ENCODE results near the gene ZFP64.

DNA sequence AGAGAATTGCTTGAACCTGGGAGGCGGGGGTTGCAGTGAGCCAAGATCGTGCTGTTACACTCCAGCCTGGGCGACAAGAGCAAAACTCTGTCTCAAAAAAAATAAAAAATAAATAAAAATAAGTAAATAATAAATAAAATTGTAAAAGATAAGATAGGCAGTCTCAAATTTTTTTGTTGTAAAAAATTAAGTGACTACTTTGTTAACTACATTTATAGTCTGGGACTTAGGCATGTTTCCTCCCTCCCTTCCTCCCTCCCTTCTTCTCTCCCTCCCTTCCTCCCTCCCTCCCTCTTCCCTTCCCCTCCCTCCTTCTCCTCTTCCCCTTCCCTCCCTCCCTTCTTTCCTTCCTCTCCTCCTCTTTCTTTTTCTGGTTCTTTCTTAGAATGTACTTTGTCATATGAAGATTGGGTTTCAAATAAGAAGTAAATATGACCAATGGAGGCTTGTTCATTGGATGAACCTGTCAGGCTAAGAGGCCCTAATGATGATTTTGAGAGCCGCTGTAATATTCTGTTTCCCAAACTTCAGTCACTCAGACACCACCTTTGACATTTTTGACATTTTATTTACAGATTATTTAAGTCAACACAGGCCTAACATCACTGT is 24.2 kb downstream of the ZFP64 start:
- TF ChIP-seq, protein P1, sequence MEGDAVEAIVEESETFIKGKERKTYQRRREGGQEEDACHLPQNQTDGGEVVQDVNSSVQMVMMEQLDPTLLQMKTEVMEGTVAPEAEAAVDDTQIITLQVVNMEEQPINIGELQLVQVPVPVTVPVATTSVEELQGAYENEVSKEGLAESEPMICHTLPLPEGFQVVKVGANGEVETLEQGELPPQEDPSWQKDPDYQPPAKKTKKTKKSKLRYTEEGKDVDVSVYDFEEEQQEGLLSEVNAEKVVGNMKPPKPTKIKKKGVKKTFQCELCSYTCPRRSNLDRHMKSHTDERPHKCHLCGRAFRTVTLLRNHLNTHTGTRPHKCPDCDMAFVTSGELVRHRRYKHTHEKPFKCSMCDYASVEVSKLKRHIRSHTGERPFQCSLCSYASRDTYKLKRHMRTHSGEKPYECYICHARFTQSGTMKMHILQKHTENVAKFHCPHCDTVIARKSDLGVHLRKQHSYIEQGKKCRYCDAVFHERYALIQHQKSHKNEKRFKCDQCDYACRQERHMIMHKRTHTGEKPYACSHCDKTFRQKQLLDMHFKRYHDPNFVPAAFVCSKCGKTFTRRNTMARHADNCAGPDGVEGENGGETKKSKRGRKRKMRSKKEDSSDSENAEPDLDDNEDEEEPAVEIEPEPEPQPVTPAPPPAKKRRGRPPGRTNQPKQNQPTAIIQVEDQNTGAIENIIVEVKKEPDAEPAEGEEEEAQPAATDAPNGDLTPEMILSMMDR (IDR thresholded peaks at IDR 0.05) = no peak
- TF ChIP-seq POLR2A (IDR thresholded peaks at IDR 0.05) = no peak

All from thyroid gland (tissue), 4 donors.